GM23248 (cell line): Measurements from ENCODE around the gene PACSIN3.

Experiments used
- EZH2 ChIP-seq: fragments of 200-600 bp; sonication (generic); IDR thresholded peaks from 2 replicates; pipeline ENCODE4 v1.6.1; 2018; ENCODE audit warnings: antibody characterized with exemption, mild to moderate bottlenecking; ENCODE audit not compliant: insufficient read depth, poor library complexity, severe bottlenecking
- EZH2phosphoT487 ChIP-seq: fragments of 200-600 bp; sonication (generic); IDR thresholded peaks from 2 replicates; pipeline ENCODE4 v1.6.1; 2018; ENCODE audit warnings: antibody characterized with exemption, moderate library complexity, mild to moderate bottlenecking, low read depth; ENCODE audit not compliant: insufficient read depth

DNA sequence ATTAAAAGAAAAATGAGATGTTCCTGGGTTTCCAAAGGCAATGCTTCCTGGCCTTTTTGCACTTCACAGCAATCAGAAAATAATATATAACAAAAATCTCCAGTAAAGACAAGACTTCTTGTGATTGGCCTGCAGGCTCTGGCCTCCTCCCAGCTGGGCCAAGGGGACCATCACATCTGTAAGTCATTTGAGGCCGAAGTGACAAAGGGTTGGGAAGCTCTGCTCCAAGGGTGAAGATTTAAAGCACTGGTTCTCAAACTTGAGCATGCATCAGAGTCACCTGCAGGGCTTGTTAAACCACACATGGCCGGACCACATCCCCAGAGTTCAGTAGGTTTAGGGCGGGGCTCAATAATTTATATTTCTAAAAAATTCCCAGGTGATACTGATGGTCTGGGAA, 41.7 kb downstream of the PACSIN3 start:
- no peak for TF ChIP-seq EZH2phosphoT487
- no peak for TF ChIP-seq EZH2
